Activated naive CD4-positive, alpha-beta T cell treated with anti-CD3 and anti-CD28 coated beads, Interleukin-2, amount 50 U/mL, for 24 hours (primary cell): Measurements from ENCODE around the gene DHRS3.
"Not testable (repeated sequence)": the region's sequence is repeated elsewhere in the genome, so short reads cannot be mapped to it uniquely, and the experiment has no call there.

Source experiments
- H3K27ac Mint-ChIP-seq: one replicate; pipeline ENCODE4 v1.8.0; 2021; ENCODE audit warnings: mild to moderate bottlenecking, mixed read lengths
- H3K27me3 Mint-ChIP-seq: one replicate; pipeline ENCODE4 v1.8.0; 2021; ENCODE audit warnings: mixed read lengths
- H3K36me3 Mint-ChIP-seq: one replicate; pipeline ENCODE4 v1.8.0; 2021; ENCODE audit warnings: mixed read lengths
- H3K4me1 Mint-ChIP-seq: one replicate; pipeline ENCODE4 v1.8.0; 2021; ENCODE audit warnings: mixed read lengths
- H3K4me3 Mint-ChIP-seq: one replicate; pipeline ENCODE4 v1.8.0; 2021; ENCODE audit warnings: mild to moderate bottlenecking, mixed read lengths
- H3K9me3 Mint-ChIP-seq: one replicate; pipeline ENCODE4 v1.8.0; 2021; ENCODE audit warnings: mixed read lengths

DHRS3 gene

DNA sequence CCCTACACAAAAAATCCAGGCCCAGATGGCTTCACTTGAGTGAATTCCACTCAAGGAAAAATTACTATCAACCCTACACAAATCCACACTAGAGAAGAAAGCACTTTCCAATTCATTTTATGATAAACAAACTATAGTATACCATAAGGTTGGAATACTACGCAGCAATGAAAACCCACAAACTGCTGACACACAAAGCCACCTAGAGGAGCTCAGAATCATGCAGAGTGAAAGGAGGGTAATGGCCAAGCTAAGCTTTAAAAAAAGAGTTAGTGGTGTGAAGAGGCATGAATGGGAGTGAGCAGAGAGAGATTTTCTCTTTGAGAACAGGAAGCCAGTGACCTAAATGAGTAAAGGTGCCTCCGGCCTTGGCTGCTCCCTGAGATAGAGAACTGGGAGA is 93.7 kb downstream of the DHRS3 start:
- Mint-ChIP-seq H3K4me3 (no peak overlapping the region), H3K27me3 (no peaks in the 10 kb centered on the region), H3K27ac (peak overlapping the region; percentile 51), H3K9me3 (no peaks in the 10 kb centered on the region), H3K4me1 (peaks cover 20% of the 10 kb centered on the region), H3K36me3 (peaks cover 5% of the 10 kb centered on the region)

- H3K4me3 Mint-ChIP-seq, H3K36me3 Mint-ChIP-seq, H3K27me3 Mint-ChIP-seq, H3K27ac Mint-ChIP-seq, H3K9me3 Mint-ChIP-seq: not testable (repeated sequence)
- peaks cover 27% of the 10 kb centered on the region for H3K4me1 Mint-ChIP-seq
These were observed 95.2 kb downstream of the DHRS3 start for GRCh38 chr1:12522780-12523179.

DNA sequence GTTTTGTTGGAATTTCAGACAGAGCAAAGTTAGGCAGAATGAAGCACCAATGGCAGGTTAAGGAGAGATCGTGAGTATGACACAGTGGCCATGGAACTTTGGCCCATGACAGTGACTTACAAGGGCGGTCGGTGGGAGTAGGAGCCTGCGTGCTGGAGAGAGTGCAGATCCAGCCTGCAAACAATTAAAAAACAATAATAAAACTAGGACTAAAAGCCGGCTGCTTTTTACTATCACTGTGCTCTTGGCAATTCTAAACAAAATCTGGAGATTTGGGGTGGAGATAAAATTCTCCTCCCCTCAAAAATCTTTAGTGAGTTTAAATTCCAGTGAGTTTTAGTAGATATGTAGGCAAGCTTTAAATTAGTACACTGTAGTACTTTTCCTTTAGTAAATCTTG is 96.9 kb downstream of the DHRS3 start:
- Mint-ChIP-seq H3K27ac (no peak overlapping the region), H3K9me3 (no peaks in the 10 kb centered on the region), H3K36me3 (peaks cover 9% of the 10 kb centered on the region), H3K27me3 (no peaks in the 10 kb centered on the region), H3K4me1 (peaks cover 36% of the 10 kb centered on the region), H3K4me3 (no peak overlapping the region)

GRCh38 chr1:12519693-12520364 is 98.2 kb downstream of the DHRS3 start:
- no peaks in the 10 kb centered on the region for H3K9me3 Mint-ChIP-seq
- H3K4me1 Mint-ChIP-seq: peaks cover 36% of the 10 kb centered on the region
- no peak overlapping the region for H3K27ac Mint-ChIP-seq
- H3K36me3 Mint-ChIP-seq: peaks cover 9% of the 10 kb centered on the region
- H3K4me3 Mint-ChIP-seq: no peak overlapping the region
- no peaks in the 10 kb centered on the region for H3K27me3 Mint-ChIP-seq

DNA sequence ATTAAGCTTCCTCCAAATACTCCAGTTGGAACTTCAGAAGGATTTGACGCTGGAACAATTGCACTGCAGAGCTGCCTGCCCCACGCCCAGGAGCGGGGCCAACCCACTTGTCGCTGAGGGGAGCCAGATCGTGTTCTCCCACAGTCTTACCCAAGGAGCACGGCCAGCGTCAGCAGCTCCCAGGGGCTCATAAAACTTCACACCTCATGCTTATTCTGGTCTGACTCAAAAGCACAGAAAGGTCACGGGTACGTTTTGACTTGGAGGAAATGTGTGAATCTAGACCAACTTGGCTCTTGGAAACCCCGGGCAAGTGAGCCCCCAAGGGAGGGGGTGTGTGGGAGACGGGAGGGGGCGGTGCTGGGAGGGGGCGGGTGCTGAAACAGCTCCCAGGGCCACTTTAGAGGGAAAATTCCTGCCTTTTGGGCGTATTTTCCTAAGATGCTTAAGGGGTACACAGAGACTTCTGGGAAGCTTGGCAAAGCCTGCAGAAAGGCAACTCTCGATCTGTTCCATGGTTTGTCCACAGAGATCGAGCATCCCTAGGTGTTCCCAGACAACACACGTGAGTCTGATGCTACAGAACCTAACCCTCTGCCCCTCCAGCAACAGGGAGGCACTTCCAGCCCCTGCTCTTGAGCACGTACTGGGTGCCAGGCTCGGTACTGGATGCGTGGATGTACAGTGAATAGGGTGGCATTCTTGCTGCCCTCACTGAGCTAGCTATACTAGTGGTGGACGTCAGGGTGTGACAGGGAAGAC is 98.9 kb downstream of the DHRS3 start:
- Mint-ChIP-seq H3K27ac (peak overlapping the region; percentile 41), H3K4me1 (peaks cover 42% of the 10 kb centered on the region), H3K4me3 (no peak overlapping the region), H3K9me3 (no peaks in the 10 kb centered on the region), H3K36me3 (peaks cover 8% of the 10 kb centered on the region), H3K27me3 (no peaks in the 10 kb centered on the region)
